WTC11 (cell line): ENCODE data around the gene SARDH.
"Not testable (repeated sequence)": the region's sequence is repeated elsewhere in the genome, so short reads cannot be mapped to it uniquely, and the experiment has no call there.

ENCODE experiments used
- CBFB ChIP-seq: sonication (generic); formaldehyde crosslinking; IDR thresholded peaks from 2 replicates; pipeline ENCODE4 v1.8.1; 2022; ENCODE audit warnings: mild to moderate bottlenecking, low read depth, missing genetic modification reagents
- CTCF ChIP-seq: fragments of 200-600 bp; IDR thresholded peaks from 2 replicates; pipeline ENCODE4 v1.8.0; 2022; ENCODE audit warnings: antibody characterized with exemption
- NR2C2 ChIP-seq: sonication (generic); formaldehyde crosslinking; IDR thresholded peaks from 2 replicates; pipeline ENCODE4 v1.8.0; 2022; ENCODE audit warnings: mild to moderate bottlenecking, missing genetic modification reagents

- not testable (repeated sequence) for TF ChIP-seq CTCF; NR2C2; CBFB (CRISPR knock-in tag)
Measured at GRCh38 chr9:133626008-133626407, 112.1 kb downstream of the SARDH start.
